ENCODE measurements around the gene NTM.

The NTM gene

GRCh38 chr11:131896978-131897615 lies 526.7 kb downstream of the NTM start:
- WGBS, 2 donors (ENCODE audit: extremely low coverage in 2 of 2, insufficient read length in 2 of 2, insufficient replicate concordance in 1 of 2): no CpG with 5 or more reads among the region's 8 CpGs
- H4K91ac ChIP-seq (ENCODE audit: low read depth, low read length, poor library complexity): no peak overlapping the region
- no peak overlapping the region for H4K8ac ChIP-seq (ENCODE audit: low read depth, low read length)
- no peak overlapping the region for H2BK5ac ChIP-seq (ENCODE audit: low read length)
- H3K14ac ChIP-seq (ENCODE audit: low read length): no peak overlapping the region
- no peak overlapping the region for H3K4ac ChIP-seq (ENCODE audit: low read length)
- no peak overlapping the region for H3K9ac ChIP-seq (ENCODE audit: low read depth, low read length, poor library complexity)
- no peak overlapping the region for H3K18ac ChIP-seq (ENCODE audit: low read length)
- H3K27me3 ChIP-seq (ENCODE audit: control insufficient read depth in 3 of 3, insufficient read depth in 3 of 3, low read depth in 1 of 3, low read length in 3 of 3): no peaks in the 10 kb centered on the region
- no peak for DNase-seq (ENCODE audit: low spot score)
- no peak overlapping the region for H3K4me3 ChIP-seq (ENCODE audit: low read length in 2 of 2)
- no peak overlapping the region for H3K27ac ChIP-seq (replicated peaks; ENCODE audit: low read length)
- no peak overlapping the region for H2AFZ ChIP-seq (ENCODE audit: low read length)
- no peak overlapping the region for H2BK12ac ChIP-seq (ENCODE audit: low read length)
- H3K9me3 ChIP-seq (replicated peaks in 1 of 2; ENCODE audit: control insufficient read depth in 2 of 2, insufficient read depth in 1 of 2, low read depth in 1 of 2, low read length in 2 of 2): no peaks in the 10 kb centered on the region
- no peaks in the 10 kb centered on the region for H3K79me1 ChIP-seq (ENCODE audit: low read depth, low read length)
- no peak overlapping the region for H3K23ac ChIP-seq (ENCODE audit: low read depth, low read length, poor library complexity)
- no peak overlapping the region for H2BK120ac ChIP-seq (ENCODE audit: low read depth, low read length)
- no peak overlapping the region for H2BK15ac ChIP-seq (ENCODE audit: low read length)
- no peaks in the 10 kb centered on the region for H3K36me3 ChIP-seq (replicated peaks in 1 of 2; ENCODE audit: control insufficient read depth in 2 of 2, insufficient read depth in 2 of 2, low read length in 2 of 2)
- peaks cover 0 to 3% of the 10 kb centered on the region in 2 donors for H3K4me1 ChIP-seq (ENCODE audit: control insufficient read depth in 2 of 2, insufficient read depth in 1 of 2, low read depth in 1 of 2, low read length in 2 of 2)
- H3K4me2 ChIP-seq (ENCODE audit: insufficient read depth, low read length, poor library complexity, severe bottlenecking): no peak overlapping the region
- no peak overlapping the region for H2AK5ac ChIP-seq (ENCODE audit: low read depth, low read length)

GRCh38 chr11:131897956-131898355 lies 527.5 kb downstream of the NTM start:
- H3K23ac ChIP-seq (ENCODE audit: low read depth, low read length, poor library complexity): no peak overlapping the region
- no peak overlapping the region for H3K9ac ChIP-seq (ENCODE audit: low read depth, low read length, poor library complexity)
- WGBS, 2 donors (ENCODE audit: extremely low coverage in 2 of 2, insufficient read length in 2 of 2, insufficient replicate concordance in 1 of 2): no CpG with 5 or more reads among the region's 5 CpGs
- H2BK120ac ChIP-seq (ENCODE audit: low read depth, low read length): no peak overlapping the region
- no peak overlapping the region for H2BK12ac ChIP-seq (ENCODE audit: low read length)
- H3K18ac ChIP-seq (ENCODE audit: low read length): no peak overlapping the region
- H3K9me3 ChIP-seq (replicated peaks in 1 of 2; ENCODE audit: control insufficient read depth in 2 of 2, insufficient read depth in 1 of 2, low read depth in 1 of 2, low read length in 2 of 2): no peaks in the 10 kb centered on the region
- peaks cover 0 to 3% of the 10 kb centered on the region in 2 donors for H3K4me1 ChIP-seq (ENCODE audit: control insufficient read depth in 2 of 2, insufficient read depth in 1 of 2, low read depth in 1 of 2, low read length in 2 of 2)
- no peak for DNase-seq (ENCODE audit: low spot score)
- H3K27ac ChIP-seq (replicated peaks; ENCODE audit: low read length): no peak overlapping the region
- no peak overlapping the region for H3K14ac ChIP-seq (ENCODE audit: low read length)
- no peaks in the 10 kb centered on the region for H3K27me3 ChIP-seq (ENCODE audit: control insufficient read depth in 3 of 3, insufficient read depth in 3 of 3, low read depth in 1 of 3, low read length in 3 of 3)
- H3K4ac ChIP-seq (ENCODE audit: low read length): no peak overlapping the region
- no peak overlapping the region for H2AFZ ChIP-seq (ENCODE audit: low read length)
- no peak overlapping the region for H4K8ac ChIP-seq (ENCODE audit: low read depth, low read length)
- no peak overlapping the region for H2BK15ac ChIP-seq (ENCODE audit: low read length)
- no peak overlapping the region for H4K91ac ChIP-seq (ENCODE audit: low read depth, low read length, poor library complexity)
- no peak overlapping the region for H2BK5ac ChIP-seq (ENCODE audit: low read length)
- H3K4me3 ChIP-seq (ENCODE audit: low read length in 2 of 2): no peak overlapping the region
- H3K79me1 ChIP-seq (ENCODE audit: low read depth, low read length): no peaks in the 10 kb centered on the region
- H2AK5ac ChIP-seq (ENCODE audit: low read depth, low read length): no peak overlapping the region
- H3K36me3 ChIP-seq (replicated peaks in 1 of 2; ENCODE audit: control insufficient read depth in 2 of 2, insufficient read depth in 2 of 2, low read length in 2 of 2): no peaks in the 10 kb centered on the region
- H3K4me2 ChIP-seq (ENCODE audit: insufficient read depth, low read length, poor library complexity, severe bottlenecking): no peak overlapping the region

- no peak for DNase-seq (ENCODE audit: low spot score)
- no peak overlapping the region for H3K23ac ChIP-seq (ENCODE audit: low read depth, low read length, poor library complexity)
- H3K27ac ChIP-seq (replicated peaks; ENCODE audit: low read length): no peak overlapping the region
- H3K14ac ChIP-seq (ENCODE audit: low read length): no peak overlapping the region
- WGBS, 2 donors (ENCODE audit: extremely low coverage in 2 of 2, insufficient read length in 2 of 2, insufficient replicate concordance in 1 of 2): no CpG with 5 or more reads among the region's 7 CpGs
- H3K4me3 ChIP-seq (ENCODE audit: low read length in 2 of 2): no peak overlapping the region
- no peaks in the 10 kb centered on the region for H3K36me3 ChIP-seq (replicated peaks in 1 of 2; ENCODE audit: control insufficient read depth in 2 of 2, insufficient read depth in 2 of 2, low read length in 2 of 2)
- H3K18ac ChIP-seq (ENCODE audit: low read length): no peak overlapping the region
- no peak overlapping the region for H4K8ac ChIP-seq (ENCODE audit: low read depth, low read length)
- peaks cover 0 to 3% of the 10 kb centered on the region in 2 donors for H3K4me1 ChIP-seq (ENCODE audit: control insufficient read depth in 2 of 2, insufficient read depth in 1 of 2, low read depth in 1 of 2, low read length in 2 of 2)
- H3K27me3 ChIP-seq (ENCODE audit: control insufficient read depth in 3 of 3, insufficient read depth in 3 of 3, low read depth in 1 of 3, low read length in 3 of 3): no peaks in the 10 kb centered on the region
- no peak overlapping the region for H3K4ac ChIP-seq (ENCODE audit: low read length)
- H2BK12ac ChIP-seq (ENCODE audit: low read length): no peak overlapping the region
- no peak overlapping the region for H2AFZ ChIP-seq (ENCODE audit: low read length)
- H2AK5ac ChIP-seq (ENCODE audit: low read depth, low read length): no peak overlapping the region
- no peak overlapping the region for H2BK15ac ChIP-seq (ENCODE audit: low read length)
- no peak overlapping the region for H3K9ac ChIP-seq (ENCODE audit: low read depth, low read length, poor library complexity)
- no peak overlapping the region for H4K91ac ChIP-seq (ENCODE audit: low read depth, low read length, poor library complexity)
- no peaks in the 10 kb centered on the region for H3K79me1 ChIP-seq (ENCODE audit: low read depth, low read length)
- H3K4me2 ChIP-seq (ENCODE audit: insufficient read depth, low read length, poor library complexity, severe bottlenecking): no peak overlapping the region
- H2BK120ac ChIP-seq (ENCODE audit: low read depth, low read length): no peak overlapping the region
- no peak overlapping the region for H2BK5ac ChIP-seq (ENCODE audit: low read length)
- no peaks in the 10 kb centered on the region for H3K9me3 ChIP-seq (replicated peaks in 1 of 2; ENCODE audit: control insufficient read depth in 2 of 2, insufficient read depth in 1 of 2, low read depth in 1 of 2, low read length in 2 of 2)
Measured at GRCh38 chr11:131898949-131899348, 528.5 kb downstream of the NTM start.

- H2BK12ac ChIP-seq (ENCODE audit: low read length): no peak overlapping the region
- H4K91ac ChIP-seq (ENCODE audit: low read depth, low read length, poor library complexity): no peak overlapping the region
- no peak overlapping the region for H3K9ac ChIP-seq (ENCODE audit: low read depth, low read length, poor library complexity)
- H3K4ac ChIP-seq (ENCODE audit: low read length): no peak overlapping the region
- no peak overlapping the region for H3K4me2 ChIP-seq (ENCODE audit: insufficient read depth, low read length, poor library complexity, severe bottlenecking)
- no peak overlapping the region for H3K4me3 ChIP-seq (ENCODE audit: low read length in 2 of 2)
- H2BK120ac ChIP-seq (ENCODE audit: low read depth, low read length): no peak overlapping the region
- H3K9me3 ChIP-seq (replicated peaks in 1 of 2; ENCODE audit: control insufficient read depth in 2 of 2, insufficient read depth in 1 of 2, low read depth in 1 of 2, low read length in 2 of 2): no peaks in the 10 kb centered on the region
- no peak overlapping the region for H2BK15ac ChIP-seq (ENCODE audit: low read length)
- no peak overlapping the region for H3K23ac ChIP-seq (ENCODE audit: low read depth, low read length, poor library complexity)
- no peak overlapping the region for H4K8ac ChIP-seq (ENCODE audit: low read depth, low read length)
- H2AFZ ChIP-seq (ENCODE audit: low read length): no peak overlapping the region
- no peak overlapping the region for H3K18ac ChIP-seq (ENCODE audit: low read length)
- no peak overlapping the region for H2BK5ac ChIP-seq (ENCODE audit: low read length)
- H3K27ac ChIP-seq (replicated peaks; ENCODE audit: low read length): no peak overlapping the region
- H3K79me1 ChIP-seq (ENCODE audit: low read depth, low read length): no peaks in the 10 kb centered on the region
- peaks cover 0 to 8% of the 10 kb centered on the region in 2 donors for H3K4me1 ChIP-seq (ENCODE audit: control insufficient read depth in 2 of 2, insufficient read depth in 1 of 2, low read depth in 1 of 2, low read length in 2 of 2)
- no peak for DNase-seq (ENCODE audit: low spot score)
- no peaks in the 10 kb centered on the region for H3K27me3 ChIP-seq (ENCODE audit: control insufficient read depth in 3 of 3, insufficient read depth in 3 of 3, low read depth in 1 of 3, low read length in 3 of 3)
- WGBS, 2 donors (ENCODE audit: extremely low coverage in 2 of 2, insufficient read length in 2 of 2, insufficient replicate concordance in 1 of 2): no CpG with 5 or more reads among the region's 6 CpGs
- H3K36me3 ChIP-seq (replicated peaks in 1 of 2; ENCODE audit: control insufficient read depth in 2 of 2, insufficient read depth in 2 of 2, low read length in 2 of 2): no peaks in the 10 kb centered on the region
- H3K14ac ChIP-seq (ENCODE audit: low read length): no peak overlapping the region
- no peak overlapping the region for H2AK5ac ChIP-seq (ENCODE audit: low read depth, low read length)
Measured at GRCh38 chr11:131899950-131900580, 529.6 kb downstream of the NTM start.

Data from neuronal stem cell (in vitro differentiated cells).